GM19023 (cell line): Measurements from ENCODE around the gene DFFA.
A peak's percentile ranks its signal among the peaks of the same experiment; 100 is the strongest.
"Not testable (repeated sequence)": the region's sequence is repeated elsewhere in the genome, so short reads cannot be mapped to it uniquely, and the experiment has no call there.

Experiments used
- ATAC-seq: cut with Tn5 transposase; IDR thresholded peaks from one replicate; pipeline ENCODE4 v1.9.1; 2021; ENCODE audit warnings: mild to moderate bottlenecking, moderate library complexity; ENCODE audit not compliant: unreplicated experiment

The DFFA gene

GRCh38 chr1:10506046-10506676 is 33.8 kb upstream of the DFFA start:
- not testable (repeated sequence) for ATAC-seq

GRCh38 chr1:10504249-10504648 is 31.9 kb upstream of the DFFA start:
- ATAC-seq = no peak

GRCh38 chr1:10502206-10502605 is 29.9 kb upstream of the DFFA start:
- ATAC-seq = no peak

GRCh38 chr1:10498231-10498630 is 25.9 kb upstream of the DFFA start:
- ATAC-seq = no peak

- ATAC-seq = no peak
These were observed 24.8 kb upstream of the DFFA start for GRCh38 chr1:10497109-10497508.

GRCh38 chr1:10495952-10496351 is 23.6 kb upstream of the DFFA start:
- no peak for ATAC-seq

- ATAC-seq = no peak
These were observed 23.1 kb upstream of the DFFA start for GRCh38 chr1:10495475-10495817.

- peak; percentile 76 for ATAC-seq
These were observed 22.6 kb upstream of the DFFA start for GRCh38 chr1:10494754-10495474.

- ATAC-seq = no peak
These were observed 22.1 kb upstream of the DFFA start for GRCh38 chr1:10494418-10494753.

GRCh38 chr1:10490286-10490970 is 18.1 kb upstream of the DFFA start:
- no peak for ATAC-seq

- ATAC-seq = no peak
These were observed 17.1 kb upstream of the DFFA start for GRCh38 chr1:10489291-10490055.

- ATAC-seq = no peak
These were observed 12.2 kb upstream of the DFFA start for GRCh38 chr1:10484521-10484920.

GRCh38 chr1:10480614-10481013 is 8.3 kb upstream of the DFFA start:
- no peak for ATAC-seq

GRCh38 chr1:10479296-10479695 is 7.0 kb upstream of the DFFA start:
- no peak for ATAC-seq

- no peak for ATAC-seq
These were observed 3.2 kb upstream of the DFFA start for GRCh38 chr1:10475510-10475909.

GRCh38 chr1:10474613-10475507 is 2.5 kb upstream of the DFFA start, which contains the start of gene PEX14:
TSS of gene PEX14 (plus strand) at chr1:10474950. CDS start at chr1:10474967, 17 bp downstream.
- peak; percentile 65 for ATAC-seq

GRCh38 chr1:10474309-10474612 is 1.9 kb upstream of the DFFA start:
- ATAC-seq = not testable (repeated sequence)

- no peak for ATAC-seq
These were observed 926 bp upstream of the DFFA start for GRCh38 chr1:10473145-10473765.

- ATAC-seq = no peak
These were observed 714 bp downstream of the DFFA start for GRCh38 chr1:10471411-10472219.
